ENCODE results near the gene NOP53. TPM values are rescaled to one million over a fixed set of nuclear protein-coding genes. Genes with fewer than 3 reads are reported as not detected.

Gene NOP53
- total and polyA plus RNA-seq, 9 of the 15 experiments (the other 6 are each of a cell fraction or from before 2014, with no cell fraction given), result 6.5 to 274 (median 145) TPM

- TF ChIP-seq ZNF263 (CRISPR knock-in tag; IDR thresholded peaks at IDR 0.05; ENCODE audit: borderline replicate concordance) (peak; percentile 77; the same call in 1 of the 2 replicates), EP400 (IDR thresholded peaks at IDR 0.05) (no peak), GABPA (tag; conservative IDR thresholded peaks at IDR 0.05; ENCODE audit: low read depth) (0 out of 2 replicates have a peak, but pooled peaks have one; percentile 20), RB1 (IDR thresholded peaks at IDR 0.05; ENCODE audit: low read depth) (peak; percentile 85; the same call in 1 of the 2 replicates), MYNN (IDR thresholded peaks at IDR 0.05) (0 out of 2 replicates have a peak, but pooled peaks have one; percentile 53), MYNN (CRISPR knock-in tag; IDR thresholded peaks at IDR 0.05) (no peak), RBM25 (IDR thresholded peaks at IDR 0.05; ENCODE audit: low read depth, low read length, severe bottlenecking) (peak; percentile 68), ELK1 (CRISPR knock-in tag; IDR thresholded peaks at IDR 0.05) (no peak), PTBP1 (IDR thresholded peaks at IDR 0.05; ENCODE audit: low read depth, low read length) (0 out of 2 replicates have a peak, but pooled peaks have one; percentile 47), TCF3 (CRISPR knock-in tag; IDR thresholded peaks at IDR 0.05) (peak; percentile 32; the same call in 1 of the 2 replicates), ZNF586 (CRISPR knock-in tag; conservative IDR thresholded peaks at IDR 0.05) (no peak), THRB (CRISPR knock-in tag; conservative IDR thresholded peaks at IDR 0.05) (no peak), BACH1 (tag; IDR thresholded peaks at IDR 0.05) (no peak), MAZ (CRISPR knock-in tag; conservative IDR thresholded peaks at IDR 0.05 in 1 of 2, IDR thresholded peaks at IDR 0.05 in 1 of 2) (peak; percentile 64 to 69; a peak in 2 of 4 replicates), E2F3 (CRISPR knock-in tag; IDR thresholded peaks at IDR 0.05) (0 out of 2 replicates have a peak, but pooled peaks have one; percentile 26), NKRF (IDR thresholded peaks at IDR 0.05; ENCODE audit: borderline replicate concordance) (no peak), CC2D1A (IDR thresholded peaks at IDR 0.05) (peak; percentile 91), MED1 (CRISPR knock-in tag; IDR thresholded peaks at IDR 0.05; ENCODE audit: borderline replicate concordance) (no peak), DLX4 (CRISPR knock-in tag; IDR thresholded peaks at IDR 0.05) (no peak), CTBP1 (IDR thresholded peaks at IDR 0.05; ENCODE audit: borderline replicate concordance) (peak; percentile 76), PHB2 (IDR thresholded peaks at IDR 0.05; ENCODE audit: low read depth) (no peak), RBM14 (IDR thresholded peaks at IDR 0.05; ENCODE audit: borderline replicate concordance, insufficient read depth, low read depth, low read length) (no peak)
Measured at GRCh38 chr19:47697863-47698609, 47.3 kb upstream of the NOP53 start (continued).
